Subcutaneous preadipocyte (primary cell): Measurements from ENCODE around the gene ACAP2. TPM values are rescaled to one million over a fixed set of nuclear protein-coding genes. Genes with fewer than 3 reads are reported as not detected.

Source experiments
- small RNA-seq: library from RNA; depleted of rRNA; stranded (forward); fragments of <200 nt; gene quantifications from one replicate; pipeline ENCODE3, GENCODE V24; 2012
- total RNA-seq: library from RNA; depleted of rRNA; stranded (reverse); fragments of >200 nt; gene quantifications from 2 replicates; pipeline ENCODE4 v1.2.3, GENCODE V29; 2012

ACAP2 gene
- total RNA-seq, result 50.3 and 68.8 TPM in 2 replicates

GRCh38 chr3:195442573-195443390 is at the start of gene ACAP2:
ACAP2 (minus strand) TSS chr3:195443020; CDS start chr3:195442847, 173 bp downstream.

GRCh38 chr3:195270817-195271409 is 171.9 kb downstream of the ACAP2 start, which contains the start of gene XXYLT1:
XXYLT1 (minus strand) TSS chr3:195271159; CDS start chr3:195271058, 101 bp downstream.

Small RNA genes within 50 kb of the gene (small RNA-seq; reads per million reads assigned to genes)
- not detected for gene RF00019

Other genes starting within 250 kb of the ACAP2 start
- gene XXYLT1, start 171.9 kb downstream of the ACAP2 start, total RNA-seq, result 19.1 and 22.9 TPM in 2 replicates
- 121 and 140 TPM in 2 replicates for gene PPP1R2, start 100.3 kb upstream of the ACAP2 start, total RNA-seq
- gene APOD, start 140.9 kb upstream of the ACAP2 start, total RNA-seq, result 45.4 and 204 TPM in 2 replicates